Measurements from ENCODE around the gene TMEM52.
"Not testable (repeated sequence)": the region's sequence is repeated elsewhere in the genome, so short reads cannot be mapped to it uniquely, and the experiment has no call there.

TMEM52 gene

DNA sequence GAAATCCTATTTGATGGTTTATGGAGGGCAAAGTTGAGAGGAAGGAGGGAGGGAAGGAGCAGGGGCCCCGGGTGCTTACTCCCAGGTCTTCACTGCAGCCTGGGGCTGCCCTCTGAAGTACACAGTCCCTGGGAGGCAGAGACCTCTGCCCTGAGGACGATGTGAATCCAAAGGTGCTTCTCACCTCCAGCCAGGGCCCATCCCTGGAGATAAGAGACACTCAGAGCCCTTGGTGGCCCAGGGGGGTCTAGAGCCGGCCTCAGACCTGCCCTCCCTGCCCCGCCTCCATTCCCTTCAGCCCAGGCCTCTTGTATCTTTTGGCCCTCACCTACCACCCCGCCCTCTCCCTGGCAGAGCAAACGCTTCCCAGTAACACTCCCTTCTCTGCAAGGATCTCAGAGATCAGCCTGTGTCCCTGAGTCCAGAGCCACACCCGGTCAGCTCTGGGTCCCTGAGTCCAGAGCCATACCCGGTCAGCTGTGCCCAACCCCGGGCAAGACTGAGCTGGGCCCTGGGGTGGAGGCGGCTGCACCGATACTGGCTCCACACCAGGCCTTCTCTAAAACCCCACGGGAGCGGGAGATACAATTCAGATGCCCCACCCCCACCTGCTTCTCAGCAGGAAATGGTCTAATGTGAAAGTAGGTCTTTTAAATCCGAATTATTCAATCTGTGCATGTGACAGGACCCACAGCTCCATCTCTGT lies 24.6 kb downstream of the TMEM52 start:
- no peak for DNase-seq (ENCODE audit: low read depth in 2 of 2)

DNA sequence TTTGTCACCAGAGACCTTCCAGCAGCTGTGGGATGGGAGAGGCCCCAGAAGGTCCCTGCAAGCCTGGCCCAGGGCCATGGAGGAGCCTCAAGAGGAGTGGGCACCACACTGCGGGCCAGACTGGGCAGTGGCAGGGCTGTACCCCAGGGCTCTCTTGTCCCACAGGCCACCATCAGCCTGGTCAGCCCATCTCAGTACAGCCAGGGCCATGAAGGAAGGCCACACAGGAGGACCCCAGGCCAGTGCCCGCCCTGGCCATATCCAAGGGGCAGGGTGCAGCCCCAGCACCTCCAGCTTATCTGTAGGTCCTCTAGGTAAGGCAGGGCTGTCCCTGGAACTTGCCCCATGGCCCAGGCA lies 25.1 kb downstream of the TMEM52 start:
- DNase-seq (ENCODE audit: low read depth in 2 of 2), result no peak

DNA sequence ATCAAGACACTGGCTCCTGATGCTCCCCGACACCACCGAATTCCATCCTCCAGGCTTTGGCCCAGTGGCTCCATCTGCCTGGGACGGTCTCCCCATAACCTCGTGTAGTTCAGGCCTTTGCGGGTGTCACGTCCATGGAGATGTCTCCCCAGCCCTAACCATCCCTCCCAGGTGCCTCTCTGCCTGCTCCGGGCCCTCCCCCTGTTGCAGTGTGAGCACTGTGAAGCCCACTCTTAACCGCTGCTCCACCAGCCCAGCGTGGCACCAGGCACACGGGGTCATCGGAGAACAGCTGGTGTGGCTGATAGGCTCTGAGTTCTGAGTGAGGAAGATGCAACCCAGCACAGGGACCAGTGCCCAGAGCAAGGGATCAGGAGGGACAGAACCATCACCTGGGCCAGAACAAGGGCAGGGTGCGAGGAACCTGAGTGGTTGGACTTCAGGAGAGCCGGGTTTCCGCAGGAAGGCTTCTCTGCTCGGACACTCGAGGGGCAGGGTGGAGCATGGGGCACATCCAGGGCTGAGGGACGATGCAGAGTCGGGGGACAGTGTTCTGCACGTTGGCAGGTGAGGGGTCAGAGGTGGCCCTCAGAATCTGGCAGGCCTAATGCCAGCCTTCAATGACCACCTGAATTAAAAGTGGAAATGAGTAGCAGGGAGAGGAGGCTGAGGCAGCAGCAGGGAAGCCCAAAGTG lies 25.6 kb downstream of the TMEM52 start:
- DNase-seq (ENCODE audit: low read depth in 2 of 2), result no peak

DNA sequence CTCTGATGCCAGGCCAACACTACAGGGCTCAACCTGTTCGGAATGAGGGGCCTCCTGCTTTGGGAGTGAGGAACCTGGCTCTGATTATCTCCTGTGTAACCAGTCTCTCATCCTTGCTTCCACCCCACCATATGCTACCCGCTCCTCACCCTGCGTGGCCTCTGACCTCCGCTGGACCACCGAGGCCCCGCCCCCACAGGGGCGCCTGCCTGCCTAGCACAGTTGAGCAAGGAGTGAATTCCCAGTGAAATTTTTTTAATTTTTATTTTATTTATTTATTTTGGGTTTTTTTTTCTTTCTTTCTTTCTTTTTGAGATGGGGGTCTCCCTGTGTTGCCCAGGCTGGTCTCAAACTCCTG lies 26.3 kb downstream of the TMEM52 start:
- DNase-seq (ENCODE audit: low read depth in 2 of 2), result no peak

DNA sequence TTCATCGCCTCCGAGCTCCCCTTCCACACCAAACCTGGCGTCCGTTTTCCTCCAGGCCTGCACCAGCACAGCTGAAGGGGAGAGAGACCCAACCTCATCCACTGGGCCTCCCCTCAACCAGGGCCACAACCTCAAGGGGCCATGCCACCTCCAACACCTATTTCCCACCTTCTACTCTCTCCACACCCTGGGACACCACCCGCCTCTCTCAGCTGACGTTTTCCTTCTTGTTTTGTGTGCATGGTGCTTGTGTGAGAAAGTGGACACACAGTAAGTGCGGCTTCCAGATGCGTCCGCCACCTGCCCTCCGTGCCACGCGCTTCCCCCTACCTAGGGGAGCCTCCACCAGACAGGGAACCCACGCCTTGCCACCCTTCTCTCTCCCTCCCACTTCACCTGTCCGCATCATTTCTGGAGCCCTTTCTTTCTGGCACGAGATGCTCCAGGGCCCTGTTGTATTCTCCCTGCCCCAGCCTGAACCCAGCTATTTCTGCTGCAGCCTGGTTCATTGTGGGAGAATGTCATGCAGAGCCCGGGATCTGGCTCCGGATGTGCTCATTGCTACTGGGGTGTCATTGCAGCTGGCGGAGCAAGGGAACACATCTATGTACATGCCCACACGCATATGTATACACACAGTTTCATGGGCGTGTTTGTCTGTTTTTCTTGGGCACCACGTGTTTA lies 26.9 kb downstream of the TMEM52 start:
- DNase-seq (ENCODE audit: low read depth in 2 of 2), result no peak

- DNase-seq (ENCODE audit: low read depth in 2 of 2), result peak; percentile 49 to 64
Observed at GRCh38 chr1:1891349-1892078, 27.6 kb downstream of the TMEM52 start.

- peak; percentile 75 to 77 for DNase-seq (ENCODE audit: low read depth in 2 of 2)
Observed at GRCh38 chr1:1890506-1891348, 28.4 kb downstream of the TMEM52 start, which contains the start of gene GNB1. GNB1 (minus strand) TSS chr1:1891087; CDS start chr1:1825453, 65,634 bp downstream.

DNA sequence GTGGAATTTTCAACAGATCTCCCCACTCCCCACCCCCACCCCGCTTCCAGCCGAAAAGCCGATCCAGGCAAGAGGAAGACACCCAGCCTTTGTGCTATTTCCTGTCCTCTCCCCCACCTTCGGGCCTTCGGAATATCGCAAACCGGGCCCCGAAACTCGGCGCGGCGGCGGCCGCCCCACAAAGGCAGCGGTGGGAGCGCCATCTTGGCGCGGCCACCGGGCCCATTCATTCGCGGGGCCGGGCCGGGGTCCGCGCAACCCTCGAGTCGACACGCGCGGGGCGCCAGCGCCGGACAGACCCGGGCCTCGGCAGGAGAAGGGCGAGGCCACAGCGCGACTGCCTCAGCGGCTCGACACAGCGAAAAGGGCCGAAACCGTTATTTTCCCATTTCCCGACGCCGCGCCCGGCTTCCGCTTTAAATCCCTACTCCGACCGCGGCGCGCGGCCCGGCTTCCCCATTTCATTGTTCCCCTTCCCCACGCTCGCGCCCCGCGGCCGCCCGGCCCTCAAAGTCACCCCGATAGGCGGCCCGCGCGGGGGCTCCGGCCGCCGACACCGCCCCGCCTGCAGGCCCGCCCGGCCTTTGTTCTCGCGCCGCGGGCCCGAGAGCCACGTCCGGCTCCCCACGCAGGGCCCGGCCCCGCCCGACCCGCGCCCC lies 29.1 kb downstream of the TMEM52 start:
- peak in 1 of 2 donors; percentile 29 for DNase-seq (ENCODE audit: low read depth in 2 of 2)

- no peak for DNase-seq (ENCODE audit: low read depth in 2 of 2)
Observed at GRCh38 chr1:1889090-1889750, 29.9 kb downstream of the TMEM52 start.

DNA sequence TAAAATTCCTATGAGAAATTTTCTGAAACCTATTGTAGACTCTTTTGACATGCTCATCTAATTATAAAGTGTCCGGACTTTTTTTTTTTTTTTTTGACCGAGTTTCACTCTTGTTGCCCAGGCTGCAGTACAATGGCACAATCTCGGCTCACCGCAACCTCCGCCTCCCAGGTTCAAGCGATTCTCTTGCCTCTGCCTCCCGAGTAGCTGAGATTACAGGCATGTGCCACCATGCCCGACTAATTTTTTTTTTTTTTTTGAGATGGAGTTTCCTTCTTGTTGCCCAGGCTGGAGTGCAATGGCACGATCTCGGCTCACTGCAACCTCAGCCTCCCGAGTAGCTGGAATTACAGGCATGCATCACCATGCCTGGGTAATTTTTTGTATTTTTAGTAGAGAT lies 35.2 kb downstream of the TMEM52 start:
- not testable (repeated sequence) for DNase-seq (ENCODE audit: low read depth in 2 of 2)

DNA sequence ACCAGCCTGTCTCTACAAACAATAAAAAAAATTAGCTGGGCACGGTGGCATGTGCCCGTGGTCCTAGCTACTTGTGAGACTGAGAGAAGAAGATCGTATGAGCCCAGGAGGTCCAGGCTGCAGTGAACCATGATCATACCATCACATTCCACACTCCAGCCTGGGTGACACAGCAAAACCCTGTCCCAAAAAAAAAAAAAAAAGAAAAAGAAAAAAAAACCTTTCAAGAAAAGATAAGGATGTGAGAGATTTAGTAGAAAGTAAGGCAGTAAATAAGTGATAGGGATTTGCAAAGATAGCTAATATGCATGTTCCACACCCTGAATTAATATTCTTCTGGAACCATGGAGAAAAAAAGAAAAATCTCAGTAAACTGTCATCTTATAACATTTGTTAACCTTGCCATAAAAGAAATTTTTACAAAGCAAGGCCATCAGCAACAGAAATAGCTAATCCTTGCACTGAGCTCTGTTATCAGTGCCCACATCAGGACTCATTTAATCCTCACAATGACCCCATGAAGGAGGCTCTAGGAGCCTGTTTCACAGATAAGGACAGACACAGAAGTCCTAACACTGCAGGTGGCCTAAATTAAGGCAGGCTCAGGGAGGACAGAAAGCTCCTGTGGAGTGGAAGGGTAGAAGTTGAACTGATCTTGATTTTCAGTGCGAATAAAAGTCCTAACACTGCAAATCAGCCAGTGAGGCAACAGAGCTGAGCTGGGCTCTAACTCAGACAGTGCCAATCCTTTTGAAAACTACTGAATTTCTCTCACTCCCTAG lies 35.8 kb downstream of the TMEM52 start:
- DNase-seq (ENCODE audit: low read depth in 2 of 2), result no peak

- no peak for DNase-seq (ENCODE audit: low read depth in 2 of 2)
Observed at GRCh38 chr1:1881727-1882126, 37.4 kb downstream of the TMEM52 start.

GRCh38 chr1:1880617-1881312 lies 38.3 kb downstream of the TMEM52 start:
- no peak for DNase-seq (ENCODE audit: low read depth in 2 of 2)

- no peak for DNase-seq (ENCODE audit: low read depth in 2 of 2)
Observed at GRCh38 chr1:1879942-1880341, 39.1 kb downstream of the TMEM52 start.

DNA sequence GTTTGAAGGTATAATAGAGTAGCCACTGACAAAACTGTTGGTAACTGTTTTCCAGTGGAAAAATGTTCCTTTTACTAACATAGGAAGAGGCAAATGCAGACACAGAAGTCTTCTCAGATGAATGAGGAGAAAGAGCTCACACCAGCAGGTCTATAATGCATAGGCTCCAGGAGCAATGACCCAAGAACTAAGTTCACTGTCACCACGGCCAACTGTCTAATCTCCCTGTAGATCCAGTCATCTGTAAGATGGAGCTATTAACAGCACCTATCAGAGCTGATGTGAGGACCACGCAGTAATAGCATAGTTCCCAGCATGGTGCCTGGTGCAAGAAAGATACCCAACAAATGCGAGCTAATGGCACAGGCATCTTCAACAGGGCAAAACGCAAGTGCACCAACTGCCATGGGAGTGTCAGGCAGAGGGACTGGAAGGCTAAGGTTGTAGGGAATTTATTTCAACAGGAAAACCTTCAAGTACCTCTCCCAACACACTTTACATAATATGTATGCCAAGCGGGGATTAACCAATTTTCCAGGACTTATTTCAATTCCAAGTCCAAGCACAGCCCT lies 41.1 kb downstream of the TMEM52 start:
- DNase-seq (ENCODE audit: low read depth in 2 of 2), result no peak

DNA sequence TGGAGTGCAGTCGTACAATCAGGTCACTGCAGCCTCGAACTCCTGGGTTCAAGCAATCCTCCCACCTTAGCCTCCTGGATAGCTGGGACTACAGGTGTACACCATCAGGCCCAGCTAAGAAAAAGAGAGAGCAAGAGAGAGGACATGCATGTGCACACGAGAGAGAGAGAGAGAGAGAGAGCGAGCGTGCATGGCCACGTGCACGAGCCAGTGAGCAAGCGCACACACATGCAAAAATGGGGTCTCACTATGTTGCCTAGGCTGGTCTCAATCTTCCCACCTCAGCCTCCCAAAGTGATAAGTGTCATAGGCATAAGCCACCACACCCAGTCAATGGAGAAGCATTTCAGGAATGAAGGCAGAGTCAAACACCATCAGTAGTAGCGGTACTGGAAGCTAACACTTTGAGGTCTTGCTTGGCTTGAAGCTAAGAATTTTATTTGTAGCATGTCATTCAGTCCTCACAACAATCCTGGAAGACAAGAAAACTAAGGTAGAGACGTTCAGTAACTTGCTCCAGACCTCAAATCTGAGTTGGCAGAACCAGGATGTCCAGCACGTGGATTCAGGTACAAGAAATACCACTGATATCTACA lies 42.6 kb downstream of the TMEM52 start:
- no peak for DNase-seq (ENCODE audit: low read depth in 2 of 2)

- no peak for DNase-seq (ENCODE audit: low read depth in 2 of 2)
Observed at GRCh38 chr1:1875932-1876331, 43.1 kb downstream of the TMEM52 start.

- DNase-seq (ENCODE audit: low read depth in 2 of 2), result no peak
Observed at GRCh38 chr1:1874901-1875300, 44.2 kb downstream of the TMEM52 start.

Data from activated CD4-positive, alpha-beta T cell treated with anti-CD3 and anti-CD28 coated beads for 24 hours (primary cell).